Astrocyte (in vitro differentiated cells and primary cell): Measurements from ENCODE around the gene RAX.

Source experiments
- EZH2 ChIP-seq: IDR thresholded peaks from 2 replicates; pipeline ENCODE4 v1.6.1; 2012; ENCODE audit warnings: mild to moderate bottlenecking, low read length, inconsistent platforms; ENCODE audit not compliant: insufficient read depth
- TF ChIP-seq, protein P1 (sequence below): IDR thresholded peaks from 2 replicates; pipeline ENCODE4 v1.5.1; 2011; ENCODE audit warnings: low read depth, mild to moderate bottlenecking, inconsistent platforms, low read length, moderate library complexity; ENCODE audit not compliant: insufficient read depth

DNA sequence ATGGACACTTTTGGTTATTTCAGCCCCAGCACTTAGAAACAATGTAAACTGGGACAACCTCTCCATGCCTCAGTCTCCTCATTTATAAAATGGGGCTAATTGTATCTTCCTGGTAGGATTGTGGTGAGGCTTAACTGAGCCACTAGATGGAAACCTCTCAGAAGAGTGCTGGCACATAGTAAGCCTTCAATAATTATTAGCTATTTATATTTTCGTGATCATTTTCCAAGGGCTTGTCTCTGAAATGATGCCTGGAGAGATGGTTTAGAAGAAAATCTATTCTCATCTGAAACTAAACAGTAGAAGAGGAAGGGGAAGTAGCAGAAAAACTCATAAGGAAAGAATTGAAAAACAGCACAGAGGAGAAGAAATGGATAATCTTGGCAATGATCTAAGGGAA, 6.8 kb downstream of the RAX start:
- TF ChIP-seq, protein P1, sequence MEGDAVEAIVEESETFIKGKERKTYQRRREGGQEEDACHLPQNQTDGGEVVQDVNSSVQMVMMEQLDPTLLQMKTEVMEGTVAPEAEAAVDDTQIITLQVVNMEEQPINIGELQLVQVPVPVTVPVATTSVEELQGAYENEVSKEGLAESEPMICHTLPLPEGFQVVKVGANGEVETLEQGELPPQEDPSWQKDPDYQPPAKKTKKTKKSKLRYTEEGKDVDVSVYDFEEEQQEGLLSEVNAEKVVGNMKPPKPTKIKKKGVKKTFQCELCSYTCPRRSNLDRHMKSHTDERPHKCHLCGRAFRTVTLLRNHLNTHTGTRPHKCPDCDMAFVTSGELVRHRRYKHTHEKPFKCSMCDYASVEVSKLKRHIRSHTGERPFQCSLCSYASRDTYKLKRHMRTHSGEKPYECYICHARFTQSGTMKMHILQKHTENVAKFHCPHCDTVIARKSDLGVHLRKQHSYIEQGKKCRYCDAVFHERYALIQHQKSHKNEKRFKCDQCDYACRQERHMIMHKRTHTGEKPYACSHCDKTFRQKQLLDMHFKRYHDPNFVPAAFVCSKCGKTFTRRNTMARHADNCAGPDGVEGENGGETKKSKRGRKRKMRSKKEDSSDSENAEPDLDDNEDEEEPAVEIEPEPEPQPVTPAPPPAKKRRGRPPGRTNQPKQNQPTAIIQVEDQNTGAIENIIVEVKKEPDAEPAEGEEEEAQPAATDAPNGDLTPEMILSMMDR, result no peak
- no peak for TF ChIP-seq EZH2
